ENCODE measurements around the gene KCNMA1. TPM values are rescaled to one million over a fixed set of nuclear protein-coding genes. Genes with fewer than 3 reads are reported as not detected.
A peak's percentile ranks its signal among the peaks of the same experiment; 100 is the strongest.

The KCNMA1 gene
- total and polyA plus RNA-seq, 9 of the 15 experiments (the other 6 are each of a cell fraction or from before 2014, with no cell fraction given), result 0.01 to 0.95 (median 0.15) TPM; not detected in 4

DNA sequence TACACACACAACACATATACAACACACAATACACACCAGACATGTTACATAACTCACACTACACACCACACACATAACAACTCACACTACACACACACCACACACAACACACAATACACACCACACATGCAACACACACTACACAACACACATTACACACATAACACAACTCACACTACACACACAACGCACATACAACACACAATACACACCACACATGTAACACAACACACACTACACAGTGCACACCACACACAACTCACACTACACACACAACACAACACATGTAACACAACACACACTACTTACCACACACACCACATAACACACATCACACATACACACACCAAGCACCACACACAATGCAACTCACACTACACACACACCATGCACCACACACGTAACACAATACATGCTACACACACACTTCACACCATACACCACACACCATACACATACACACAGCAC lies 166.5 kb downstream of the KCNMA1 start (continued):
- TF ChIP-seq THRA (IDR thresholded peaks at IDR 0.05) (no peak), EHMT2 (IDR thresholded peaks at IDR 0.05) (peak; percentile 11; the same call in 1 of the 2 replicates), TSC22D4 (tag; IDR thresholded peaks at IDR 0.05) (0 out of 2 replicates have a peak, but pooled peaks have one; percentile 7), CBX2 (IDR thresholded peaks at IDR 0.05; ENCODE audit: insufficient read depth, low read length, poor library complexity, severe bottlenecking) (no peak), ZNF232 (CRISPR knock-in tag; IDR thresholded peaks at IDR 0.05) (no peak), PRMT5 (CRISPR knock-in tag; IDR thresholded peaks at IDR 0.05) (no peak), POLR2H (tag; IDR thresholded peaks at IDR 0.05; ENCODE audit: low read depth) (no peak), NRF1 (conservative IDR thresholded peaks at IDR 0.05 in 1 of 2, IDR thresholded peaks at IDR 0.05 in 1 of 2) (no peak), LARP7 (IDR thresholded peaks at IDR 0.05) (peak; percentile 72; the same call in 1 of the 2 replicates), HNRNPH1 (optimal IDR thresholded peaks at IDR 0.05; ENCODE audit: low read depth, low read length) (no peak), NKRF (IDR thresholded peaks at IDR 0.05; ENCODE audit: borderline replicate concordance) (peak; percentile 51; the same call in 1 of the 2 replicates), HOMEZ (CRISPR knock-in tag; IDR thresholded peaks at IDR 0.05) (no peak), HNRNPK (IDR thresholded peaks at IDR 0.05; ENCODE audit: low read depth, low read length, poor library complexity, severe bottlenecking) (no peak), ZNF79 (CRISPR knock-in tag; IDR thresholded peaks at IDR 0.05; ENCODE audit: low read depth) (no peak)
- TF ChIP-seq, protein P1, sequence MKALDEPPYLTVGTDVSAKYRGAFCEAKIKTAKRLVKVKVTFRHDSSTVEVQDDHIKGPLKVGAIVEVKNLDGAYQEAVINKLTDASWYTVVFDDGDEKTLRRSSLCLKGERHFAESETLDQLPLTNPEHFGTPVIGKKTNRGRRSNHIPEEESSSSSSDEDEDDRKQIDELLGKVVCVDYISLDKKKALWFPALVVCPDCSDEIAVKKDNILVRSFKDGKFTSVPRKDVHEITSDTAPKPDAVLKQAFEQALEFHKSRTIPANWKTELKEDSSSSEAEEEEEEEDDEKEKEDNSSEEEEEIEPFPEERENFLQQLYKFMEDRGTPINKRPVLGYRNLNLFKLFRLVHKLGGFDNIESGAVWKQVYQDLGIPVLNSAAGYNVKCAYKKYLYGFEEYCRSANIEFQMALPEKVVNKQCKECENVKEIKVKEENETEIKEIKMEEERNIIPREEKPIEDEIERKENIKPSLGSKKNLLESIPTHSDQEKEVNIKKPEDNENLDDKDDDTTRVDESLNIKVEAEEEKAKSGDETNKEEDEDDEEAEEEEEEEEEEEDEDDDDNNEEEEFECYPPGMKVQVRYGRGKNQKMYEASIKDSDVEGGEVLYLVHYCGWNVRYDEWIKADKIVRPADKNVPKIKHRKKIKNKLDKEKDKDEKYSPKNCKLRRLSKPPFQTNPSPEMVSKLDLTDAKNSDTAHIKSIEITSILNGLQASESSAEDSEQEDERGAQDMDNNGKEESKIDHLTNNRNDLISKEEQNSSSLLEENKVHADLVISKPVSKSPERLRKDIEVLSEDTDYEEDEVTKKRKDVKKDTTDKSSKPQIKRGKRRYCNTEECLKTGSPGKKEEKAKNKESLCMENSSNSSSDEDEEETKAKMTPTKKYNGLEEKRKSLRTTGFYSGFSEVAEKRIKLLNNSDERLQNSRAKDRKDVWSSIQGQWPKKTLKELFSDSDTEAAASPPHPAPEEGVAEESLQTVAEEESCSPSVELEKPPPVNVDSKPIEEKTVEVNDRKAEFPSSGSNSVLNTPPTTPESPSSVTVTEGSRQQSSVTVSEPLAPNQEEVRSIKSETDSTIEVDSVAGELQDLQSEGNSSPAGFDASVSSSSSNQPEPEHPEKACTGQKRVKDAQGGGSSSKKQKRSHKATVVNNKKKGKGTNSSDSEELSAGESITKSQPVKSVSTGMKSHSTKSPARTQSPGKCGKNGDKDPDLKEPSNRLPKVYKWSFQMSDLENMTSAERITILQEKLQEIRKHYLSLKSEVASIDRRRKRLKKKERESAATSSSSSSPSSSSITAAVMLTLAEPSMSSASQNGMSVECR (CRISPR knock-in tag; IDR thresholded peaks at IDR 0.05), result no peak
- TF ChIP-seq, protein P2, sequence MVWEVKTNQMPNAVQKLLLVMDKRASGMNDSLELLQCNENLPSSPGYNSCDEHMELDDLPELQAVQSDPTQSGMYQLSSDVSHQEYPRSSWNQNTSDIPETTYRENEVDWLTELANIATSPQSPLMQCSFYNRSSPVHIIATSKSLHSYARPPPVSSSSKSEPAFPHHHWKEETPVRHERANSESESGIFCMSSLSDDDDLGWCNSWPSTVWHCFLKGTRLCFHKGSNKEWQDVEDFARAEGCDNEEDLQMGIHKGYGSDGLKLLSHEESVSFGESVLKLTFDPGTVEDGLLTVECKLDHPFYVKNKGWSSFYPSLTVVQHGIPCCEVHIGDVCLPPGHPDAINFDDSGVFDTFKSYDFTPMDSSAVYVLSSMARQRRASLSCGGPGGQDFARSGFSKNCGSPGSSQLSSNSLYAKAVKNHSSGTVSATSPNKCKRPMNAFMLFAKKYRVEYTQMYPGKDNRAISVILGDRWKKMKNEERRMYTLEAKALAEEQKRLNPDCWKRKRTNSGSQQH (CRISPR knock-in tag; IDR thresholded peaks at IDR 0.05), result peak; percentile 72; the same call in 1 of the 2 replicates
